GM20431 (cell line): ENCODE results near the gene ADORA1.

Experiments
- in situ Hi-C: fragments of 300-500 bp; cut with MseI, MboI; formaldehyde crosslinking; loops from one replicate; pipeline ENCODE4 v1.15.0; 2020; ENCODE audit warnings: low sequenced_read_pairs; ENCODE audit not compliant: unreplicated experiment

Gene ADORA1

DNA sequence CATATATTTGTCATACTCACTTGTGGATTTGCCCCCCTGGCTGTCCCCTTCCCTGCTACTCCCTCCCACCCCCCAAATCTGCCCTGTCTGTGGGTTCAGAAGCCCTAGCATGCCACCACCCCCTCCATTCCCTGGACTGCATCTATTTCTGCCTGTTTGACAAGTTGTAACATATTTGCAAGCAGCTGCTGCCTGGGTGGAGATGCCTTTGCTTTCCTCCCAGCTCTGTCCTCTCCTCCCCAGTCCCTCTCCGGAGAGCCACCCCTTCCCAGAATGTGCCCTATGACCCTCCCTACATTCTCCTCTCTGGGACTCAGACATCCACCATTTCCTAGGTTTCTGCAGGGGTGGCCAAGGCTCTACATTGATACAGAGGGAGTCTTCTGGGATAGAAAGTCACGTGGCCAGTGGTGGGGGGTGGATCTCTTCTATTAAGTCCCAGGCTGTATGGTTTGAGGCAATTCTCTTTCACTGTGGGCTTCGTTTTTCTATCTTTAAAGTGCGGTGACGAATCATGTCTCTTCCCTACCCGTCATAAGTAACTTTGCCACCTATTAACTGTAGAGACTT is 35.7 kb upstream of the ADORA1 start:
- in situ Hi-C loops = no loop called here

DNA sequence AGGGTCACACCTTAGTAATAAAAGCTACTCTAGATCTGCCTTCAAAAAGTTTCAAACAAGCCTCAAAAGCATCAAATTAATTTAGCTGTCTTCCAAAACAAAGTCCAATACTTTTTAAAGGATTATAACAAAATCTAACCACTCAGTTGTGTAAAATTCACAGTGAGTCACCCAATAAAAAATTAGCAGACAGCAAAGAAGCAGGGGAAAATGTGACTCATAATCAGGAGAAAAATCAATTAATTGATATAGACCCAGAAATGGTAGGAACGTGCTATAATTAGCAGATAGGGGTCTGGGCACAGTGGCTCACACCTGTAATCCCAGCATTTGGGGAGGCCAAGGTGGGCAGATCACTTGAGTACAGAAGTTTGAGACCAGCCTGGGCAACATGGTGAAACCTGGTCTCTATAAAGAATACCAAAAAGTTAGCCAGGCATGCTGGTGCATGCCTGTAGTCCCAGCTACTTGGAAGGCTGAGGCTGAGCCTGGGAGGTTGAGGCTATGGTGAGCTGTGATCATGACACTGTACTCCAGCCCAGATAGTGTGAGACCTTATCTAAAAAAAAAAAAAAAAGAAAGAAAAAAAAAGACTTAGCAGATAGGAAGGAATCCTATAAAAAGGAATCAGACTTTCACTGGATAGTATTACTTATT is 33.6 kb upstream of the ADORA1 start:
- in situ Hi-C loops = no loop called here

DNA sequence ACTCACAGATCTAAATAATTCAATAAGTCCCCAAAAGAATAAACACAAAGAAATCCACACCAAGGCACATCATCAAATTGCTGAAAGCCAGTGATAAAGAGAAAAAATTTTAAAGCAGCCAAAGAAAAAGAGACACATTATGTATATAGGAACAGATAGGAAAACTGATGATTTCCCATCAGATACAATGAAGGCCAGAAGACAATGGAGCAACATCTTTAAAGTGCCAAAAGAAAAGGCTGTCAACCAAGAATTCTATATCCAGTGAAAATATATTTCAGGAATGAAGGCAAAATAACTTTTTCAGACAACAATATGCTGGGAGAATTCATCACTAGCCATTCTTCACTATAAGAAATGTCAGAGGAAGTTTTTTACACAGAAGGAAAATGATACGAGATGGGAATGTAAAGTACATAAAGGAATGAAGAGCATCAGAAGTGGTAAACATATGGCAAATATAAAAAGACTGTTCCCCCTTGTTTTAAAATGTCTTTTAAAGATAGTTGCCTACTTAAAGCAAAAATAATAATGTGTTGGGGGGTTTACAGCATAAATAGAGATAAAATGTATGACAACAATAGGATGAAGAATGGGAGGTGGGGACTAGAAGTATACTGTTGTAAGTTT is 32.4 kb upstream of the ADORA1 start:
- in situ Hi-C loops = no loop called here

DNA sequence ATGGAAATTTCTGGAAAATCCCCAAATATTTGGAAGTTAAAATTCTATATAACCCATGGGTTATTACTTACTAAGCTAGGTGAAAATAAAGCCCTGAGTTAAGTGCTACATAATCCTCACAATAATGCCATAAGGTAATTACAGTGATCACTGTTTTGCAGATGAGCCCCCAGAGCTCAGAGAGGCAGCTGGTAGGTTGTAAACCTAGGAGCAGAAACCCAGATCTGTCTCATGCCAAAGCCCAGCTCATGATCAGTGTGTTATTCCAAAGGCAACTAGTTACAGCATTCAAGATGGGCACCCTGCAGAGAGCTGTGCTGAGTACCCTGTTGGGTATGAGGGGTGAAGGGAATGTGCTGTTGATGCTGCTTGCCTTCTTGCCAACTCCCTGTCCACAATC is 31.0 kb upstream of the ADORA1 start:
- in situ Hi-C loops = no loop called here

GRCh38 chr1:203097001-203097400 is 30.5 kb upstream of the ADORA1 start:
- in situ Hi-C loops = no loop called here

DNA sequence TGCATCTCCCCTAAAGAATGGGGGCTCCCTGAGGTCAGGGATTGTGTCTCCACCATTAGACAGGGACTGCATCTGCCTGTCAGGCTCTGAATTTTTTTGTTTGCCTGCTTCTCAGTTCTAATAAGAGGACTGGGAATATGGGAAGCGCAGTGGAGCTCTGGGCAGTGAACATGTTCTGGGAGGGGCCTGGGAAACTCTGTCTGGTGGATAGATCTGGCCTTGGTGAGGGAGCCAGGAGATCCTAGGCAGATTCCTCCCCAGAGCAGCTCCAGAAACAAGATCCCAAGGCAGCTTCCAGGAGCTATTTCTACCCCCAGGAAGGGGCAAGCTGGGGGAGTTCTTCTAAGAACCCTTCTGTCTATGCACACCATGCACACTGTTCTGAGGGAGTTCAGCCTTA is 29.1 kb upstream of the ADORA1 start:
- in situ Hi-C loops = no loop called here

GRCh38 chr1:203098914-203099520 is 28.5 kb upstream of the ADORA1 start:
- in situ Hi-C loops = no loop called here

DNA sequence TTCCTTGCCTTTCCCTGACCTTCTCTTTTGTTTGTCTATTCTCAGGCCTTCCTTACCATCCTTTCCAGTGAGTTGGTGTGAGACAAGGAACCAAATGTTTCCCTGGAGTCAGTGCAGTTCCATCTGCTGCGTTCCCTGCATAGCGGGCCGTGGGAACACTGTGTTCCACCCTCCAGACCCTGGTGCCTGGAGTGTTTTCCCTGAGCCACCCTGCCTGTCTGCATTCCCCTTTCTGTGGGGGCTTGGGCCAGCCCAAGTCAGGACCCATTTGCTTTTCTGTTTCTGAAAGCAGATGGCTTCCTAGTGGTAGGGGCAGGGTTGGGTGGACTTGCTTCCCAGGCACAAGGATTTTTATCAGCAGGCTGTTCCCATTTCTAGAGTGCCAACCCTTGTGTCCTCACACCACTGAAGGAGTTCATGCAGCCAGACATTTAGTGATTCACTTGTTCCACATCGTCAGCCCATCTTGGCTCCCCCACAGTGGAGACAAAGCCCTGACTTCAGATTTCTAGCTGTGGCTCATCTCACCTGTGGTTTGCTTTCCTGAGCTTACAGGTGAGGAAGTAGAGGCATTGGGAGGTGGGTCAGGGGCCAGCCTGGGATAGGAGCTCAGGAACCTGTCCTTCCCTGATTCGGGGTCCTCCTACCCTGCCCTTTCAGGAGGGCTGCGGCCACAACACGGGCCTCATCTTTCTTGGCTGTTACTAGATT is 27.6 kb upstream of the ADORA1 start:
- in situ Hi-C loops = no loop called here

DNA sequence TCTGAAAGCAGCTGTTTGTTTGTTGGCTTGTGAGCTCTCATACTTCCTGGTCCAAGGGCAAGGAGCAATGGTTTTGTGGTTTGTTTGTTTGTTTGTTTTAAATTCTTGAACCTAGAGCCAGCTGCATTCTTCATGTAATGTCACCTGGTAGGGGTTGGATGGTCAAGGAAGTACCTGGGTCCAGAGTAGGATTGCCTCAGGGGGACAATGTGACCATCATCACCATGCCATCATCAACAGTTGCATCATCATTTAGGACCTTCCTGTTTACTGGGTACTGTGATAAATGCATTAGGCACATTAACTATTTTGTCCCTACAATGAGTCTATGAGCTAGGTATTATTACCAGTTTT is 27.0 kb upstream of the ADORA1 start:
- in situ Hi-C loops = no loop called here

- in situ Hi-C loops = no loop called here
Observed at GRCh38 chr1:203101813-203102634, 25.5 kb upstream of the ADORA1 start.

- in situ Hi-C loops = no loop called here
Observed at GRCh38 chr1:203103216-203103615, 24.3 kb upstream of the ADORA1 start.

DNA sequence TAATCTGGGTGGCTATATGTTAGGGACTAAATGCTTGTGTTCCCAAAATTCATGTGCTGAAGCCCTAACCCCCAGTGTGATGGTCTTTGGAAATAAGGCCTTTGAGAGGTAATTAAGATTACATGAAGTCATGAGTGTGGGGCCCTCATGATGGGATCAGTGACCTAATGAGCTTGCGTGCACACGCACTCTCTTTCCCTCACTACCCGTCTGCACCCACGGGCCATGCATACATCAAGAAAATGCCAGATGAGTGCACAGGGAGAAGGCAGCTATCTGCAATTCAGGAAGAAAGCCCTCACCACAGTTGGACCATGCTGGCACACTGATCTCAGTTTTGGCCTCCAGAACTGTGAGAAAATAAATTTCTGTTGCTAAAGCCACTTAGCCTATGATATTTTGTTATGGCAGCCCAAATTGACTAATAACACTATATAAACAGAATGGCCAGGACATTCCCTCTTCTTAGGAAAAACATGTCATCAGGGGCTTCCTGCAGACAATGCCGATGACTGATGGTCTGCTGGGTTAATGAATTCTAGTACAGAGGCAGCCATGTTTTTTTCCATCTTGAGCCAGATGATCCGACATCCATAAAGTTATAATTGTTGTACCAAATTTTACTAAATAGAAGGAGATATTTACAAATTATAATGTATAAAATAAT is 23.6 kb upstream of the ADORA1 start:
- in situ Hi-C loops = no loop called here

DNA sequence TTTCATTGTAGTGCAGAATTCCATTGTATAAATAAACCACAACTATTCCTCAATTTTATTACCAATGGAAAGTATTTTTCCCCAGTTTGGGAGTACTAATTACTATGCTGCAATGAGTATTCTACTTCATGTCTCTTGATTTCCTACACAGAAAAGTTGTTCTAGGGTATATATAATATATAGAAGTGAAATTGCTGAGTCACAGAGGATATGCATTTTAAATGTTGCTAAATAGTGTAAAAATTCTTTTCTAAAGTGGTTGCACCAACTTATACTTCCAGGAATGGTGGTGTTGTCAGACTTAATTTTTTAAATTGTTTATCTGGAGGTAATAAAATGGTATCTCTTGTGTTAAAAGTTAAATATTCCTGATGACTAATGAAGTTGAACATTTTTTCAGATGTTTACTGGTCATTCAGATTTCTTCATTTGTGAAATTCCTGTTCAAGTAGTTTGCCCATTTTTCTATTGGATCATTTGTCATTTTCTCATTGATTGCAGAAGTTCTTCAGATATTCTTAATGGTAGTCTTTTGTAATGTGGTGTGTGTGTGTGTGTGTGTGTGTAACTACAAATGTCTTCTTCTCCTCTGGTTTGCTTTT is 22.6 kb upstream of the ADORA1 start:
- in situ Hi-C loops = no loop called here

DNA sequence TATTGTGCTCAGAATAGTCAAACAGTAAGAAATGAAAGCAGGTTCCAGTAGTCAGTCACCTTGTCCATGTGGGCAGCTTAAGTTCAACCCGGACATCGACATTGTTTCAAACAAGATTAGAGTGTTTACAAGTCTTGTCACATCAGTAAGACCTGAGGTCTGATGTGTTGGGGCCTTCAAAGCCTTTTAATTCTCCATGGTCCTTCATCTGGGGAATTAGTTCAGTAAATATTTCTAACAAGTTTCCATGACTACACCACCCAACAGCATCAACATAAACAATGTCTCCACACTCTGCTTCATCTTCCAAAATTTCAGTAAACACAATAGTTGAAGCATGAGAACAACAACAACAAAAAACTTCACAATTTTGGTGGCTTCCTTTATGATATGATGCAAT is 15.1 kb upstream of the ADORA1 start:
- in situ Hi-C loops = no loop called here

DNA sequence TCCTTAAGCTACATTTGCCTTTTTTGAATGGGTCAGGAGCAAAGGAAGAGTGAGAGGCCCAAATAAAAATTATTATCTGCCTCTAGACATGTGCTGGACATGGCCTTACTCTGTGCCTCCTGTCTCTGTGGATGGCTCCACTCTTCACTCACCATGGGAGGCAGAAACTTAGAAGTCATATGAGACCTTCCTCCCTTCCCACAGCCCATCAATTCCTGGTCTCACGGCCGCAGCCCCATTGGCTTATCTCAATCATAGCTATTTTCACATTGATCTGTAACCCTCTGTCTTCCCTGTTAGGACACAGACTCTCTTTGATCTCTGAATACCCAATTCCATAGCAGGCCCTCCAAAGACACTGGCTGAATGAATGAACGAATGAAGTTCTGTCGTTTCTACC is 14.2 kb upstream of the ADORA1 start:
- in situ Hi-C loops = no loop called here

GRCh38 chr1:203114202-203114601 is 13.3 kb upstream of the ADORA1 start:
- in situ Hi-C loops = no loop called here

DNA sequence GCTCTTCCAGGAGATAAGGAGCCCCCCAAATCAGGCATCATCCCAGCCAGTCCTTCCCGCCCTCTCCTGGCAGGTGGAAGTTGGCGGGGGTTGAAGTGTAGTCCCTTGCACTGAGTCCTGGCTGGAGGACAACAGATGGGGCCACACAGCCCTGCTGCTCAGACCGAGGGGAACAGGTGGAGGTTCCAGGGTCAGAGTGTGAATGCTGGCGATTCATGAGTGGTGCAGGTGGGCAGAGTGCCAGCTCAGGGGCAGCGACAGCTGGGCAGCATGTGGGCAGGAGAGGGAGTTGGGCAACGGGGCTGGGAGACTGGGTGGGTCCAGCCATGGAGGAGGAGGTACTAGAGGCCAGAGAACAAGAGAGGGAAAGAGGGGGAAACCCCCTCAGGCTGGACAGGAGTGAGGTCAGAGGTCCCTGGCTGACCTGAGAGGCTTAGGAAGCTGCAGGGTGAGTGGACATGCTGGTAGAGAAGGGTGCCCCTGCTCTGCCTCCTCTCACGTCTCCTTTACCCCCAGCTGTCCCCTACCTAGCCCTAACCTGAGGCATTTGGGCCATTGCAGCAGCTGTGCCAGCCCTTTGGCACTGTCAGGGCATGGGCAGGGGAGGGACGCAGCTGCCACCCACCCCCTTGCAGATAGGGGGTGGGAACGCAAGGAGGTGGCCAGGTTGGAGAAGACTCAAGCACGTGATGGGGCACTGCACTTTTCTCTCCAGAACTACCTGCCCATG is 11.3 kb upstream of the ADORA1 start:
- in situ Hi-C loops = no loop called here
